CD14-positive monocyte (primary cell): Measurements from ENCODE around the gene TENT4A. TPM values are rescaled to one million over a fixed set of nuclear protein-coding genes. Genes with fewer than 3 reads are reported as not detected.
A peak's percentile ranks its signal among the peaks of the same experiment; 100 is the strongest.

Experiments
- DNase-seq, 3 donors: peaks; one replicate each; pipeline ENCODE4 v3.0.0-alpha.2; 2011 to 2022
- H2AFZ ChIP-seq: 2 replicates; pipeline ENCODE4 v1.6.0; 2012; ENCODE audit warnings: mild to moderate bottlenecking, low read depth, low read length, inconsistent platforms; ENCODE audit not compliant: insufficient read depth, poor library complexity, severe bottlenecking
- H3K27ac ChIP-seq, 2 donors: 1 replicate in 1 of 2; 2 replicates in 1 of 2; pipeline ENCODE4 v1.5.1; 2012 to 2013; ENCODE audit warnings: low read length in 2 of 2, control low read depth in 1 of 2, inconsistent platforms in 1 of 2, low read depth in 1 of 2, mild to moderate bottlenecking in 1 of 2
- H3K27me3 ChIP-seq, 2 donors: one replicate each; pipeline versions ENCODE4 v1.6.0 to v1.6.1; 2011 to 2013; ENCODE audit warnings: low read length in 2 of 2; ENCODE audit not compliant: control insufficient read depth in 2 of 2, insufficient read depth in 2 of 2
- H3K36me3 ChIP-seq, 2 donors: replicated peaks in 1 of 2; 1 replicate in 1 of 2; 2 replicates in 1 of 2; pipeline versions ENCODE4 v1.5.1 to v1.6.1; 2012 to 2013; ENCODE audit warnings: low read length in 2 of 2, control low read depth in 1 of 2, inconsistent platforms in 1 of 2, mild to moderate bottlenecking in 1 of 2; ENCODE audit not compliant: insufficient read depth in 2 of 2, control insufficient read depth in 1 of 2
- H3K4me1 ChIP-seq, 2 donors: 1 replicate in 1 of 2; 2 replicates in 1 of 2; pipeline versions ENCODE4 v1.5.1 to v1.6.1; 2012 to 2013; ENCODE audit warnings: low read length in 2 of 2, control low read depth in 1 of 2, inconsistent platforms in 1 of 2, mild to moderate bottlenecking in 1 of 2, moderate library complexity in 1 of 2; ENCODE audit not compliant: insufficient read depth in 2 of 2, control insufficient read depth in 1 of 2
- H3K4me2 ChIP-seq: replicated peaks from 2 replicates; pipeline ENCODE3; 2012; ENCODE audit warnings: low read length, moderate library complexity, mild to moderate bottlenecking; ENCODE audit not compliant: poor library complexity, severe bottlenecking; ENCODE audit errors: extremely low read depth
- H3K4me3 ChIP-seq, 3 experiments: fragments of 200-600 bp in 1 of 3; sonication (generic) in 1 of 3; replicated peaks in 1 of 3; 1 replicate in 2 of 3; 2 replicates in 1 of 3; pipeline ENCODE4 v1.5.1; 2011 to 2013; ENCODE audit warnings: low read length in 3 of 3, mild to moderate bottlenecking in 3 of 3, control low read depth in 2 of 3, low read depth in 2 of 3, inconsistent platforms in 1 of 3, moderate library complexity in 1 of 3
- H3K79me2 ChIP-seq: 2 replicates; pipeline ENCODE4 v1.6.0; 2012; ENCODE audit warnings: mild to moderate bottlenecking, control low read depth, inconsistent platforms, low read length, moderate library complexity; ENCODE audit not compliant: insufficient read depth
- H3K9ac ChIP-seq: 2 replicates; pipeline ENCODE4 v1.6.0; 2017; ENCODE audit warnings: low read length, mild to moderate bottlenecking; ENCODE audit not compliant: insufficient read depth, poor library complexity, severe bottlenecking
- H3K9me3 ChIP-seq, 2 donors: replicated peaks in 1 of 2; 1 replicate in 1 of 2; 2 replicates in 1 of 2; pipeline versions ENCODE4 v1.5.1 to v1.6.1; 2012 to 2013; ENCODE audit warnings: low read length in 2 of 2, control low read depth in 1 of 2; ENCODE audit not compliant: control insufficient read depth in 1 of 2, insufficient read depth in 1 of 2
- H4K20me1 ChIP-seq: 2 replicates; pipeline ENCODE4 v1.6.0; 2012; ENCODE audit warnings: mild to moderate bottlenecking, low read length, control low read depth, moderate library complexity; ENCODE audit not compliant: insufficient read depth
- H3K27ac Mint-ChIP-seq, 7 donors: one replicate each; pipeline ENCODE4 v1.8.0; 2020; ENCODE audit warnings: mild to moderate bottlenecking in 7 of 7, mixed read lengths in 7 of 7, moderate library complexity in 6 of 7, inconsistent platforms in 2 of 7
- H3K27me3 Mint-ChIP-seq, 3 donors: one replicate each; pipeline ENCODE4 v1.8.0; 2021 to 2022; ENCODE audit warnings: low read depth in 3 of 3, mild to moderate bottlenecking in 3 of 3, mixed read lengths in 3 of 3, moderate library complexity in 3 of 3, inconsistent platforms in 1 of 3
- H3K36me3 Mint-ChIP-seq, 2 donors: one replicate each; pipeline ENCODE4 v1.8.0; 2020; ENCODE audit warnings: mixed read lengths in 2 of 2, inconsistent platforms in 1 of 2, mild to moderate bottlenecking in 1 of 2
- H3K4me1 Mint-ChIP-seq: one replicate; pipeline ENCODE4 v1.8.0; 2020; ENCODE audit warnings: mild to moderate bottlenecking, mixed read lengths
- H3K4me3 Mint-ChIP-seq, 2 donors: one replicate each; pipeline ENCODE4 v1.8.0; 2020; ENCODE audit warnings: mild to moderate bottlenecking in 2 of 2, mixed read lengths in 2 of 2, moderate library complexity in 1 of 2
- H3K9me3 Mint-ChIP-seq, 7 donors: one replicate each; pipeline ENCODE4 v1.8.0; 2020 to 2022; ENCODE audit warnings: mixed read lengths in 7 of 7, mild to moderate bottlenecking in 6 of 7, moderate library complexity in 6 of 7, inconsistent platforms in 2 of 7
- CTCF ChIP-seq: fragments of 200-600 bp; IDR thresholded peaks from one replicate; pipeline ENCODE4 v1.8.0; 2022; ENCODE audit warnings: antibody characterized with exemption, mild to moderate bottlenecking
- WGBS: methylation state at CpG from one replicate; pipeline ENCODE4 v1.1.5; 2013; ENCODE audit warnings: missing lambda C conversion rate; ENCODE audit not compliant: insufficient coverage; 5-methylcytosine and 5-hydroxymethylcytosine counted together
- intact Hi-C, 2 donors: fragments of 100-400 bp; cut with micrococcal nuclease; formaldehyde crosslinking; loops; one replicate each; pipeline versions ENCODE4 v1.15.0 to v1.15.1; 2023
- polyA plus RNA-seq, 3 donors: library from polyadenylated mRNA; depleted of rRNA in 1 of 3; unstranded in 2 of 3; stranded (reverse) in 1 of 3; fragments of 300-500 nt in 2 of 3; fragments of >200 nt in 1 of 3; fragmentation: Illumina TruSeq in 2 of 3; gene quantifications; 1 replicate in 2 of 3; 2 replicates in 1 of 3; pipeline ENCODE4 v1.2.3, GENCODE V29; 2012 to 2021

TENT4A gene
- polyA plus RNA-seq, 3 donors = 0.17 to 15.6 (median 0.44) TPM

- Histone ChIP-seq H3K4me2 (no peak overlapping the region), H3K27me3 (no peaks in the 10 kb centered on the region), H3K36me3 (peaks cover 5 to 19% of the 10 kb centered on the region in 2 donors), H2AFZ (no peak overlapping the region), H3K9ac (no peak overlapping the region), H3K79me2 (no peaks in the 10 kb centered on the region), H3K4me1 (peaks cover 32 to 44% of the 10 kb centered on the region in 2 donors), H3K27ac (no peak overlapping the region), H3K9me3 (no peaks in the 10 kb centered on the region), H3K4me3 (no peak overlapping the region), H4K20me1 (no peaks in the 10 kb centered on the region)
- peak overlapping the region in 1 of 7 donors; percentile 28 for H3K27ac Mint-ChIP-seq
- DNase-seq = no peak
- peaks cover 0 to 2% (median 0%) of the 10 kb centered on the region in 3 donors for H3K27me3 Mint-ChIP-seq
- peaks cover 38% of the 10 kb centered on the region for H3K4me1 Mint-ChIP-seq
- peaks cover 0 to 3% (median 0%) of the 10 kb centered on the region in 7 donors for H3K9me3 Mint-ChIP-seq
- H3K4me3 Mint-ChIP-seq = no peak overlapping the region
- 93% methylated on average over 8 of the region's 8 CpGs for WGBS
- no peak for TF ChIP-seq CTCF
- H3K36me3 Mint-ChIP-seq = peaks cover 10 to 19% of the 10 kb centered on the region in 2 donors
- intact Hi-C loops = loop anchor here in 1 of 2 donors (10.0 kb wide), 2 partner anchors 983 to 1053 kb away; no protein-coding TSS in a partner anchor
Measured at GRCh38 chr5:6762116-6762515, 48.9 kb downstream of the TENT4A start.

- intact Hi-C loops = loop anchor here in 1 of 2 donors (10.0 kb wide), 2 partner anchors 982 to 1052 kb away; no protein-coding TSS in a partner anchor
- Mint-ChIP-seq H3K4me3 (no peak overlapping the region), H3K9me3 (peaks cover 0 to 3% (median 0%) of the 10 kb centered on the region in 7 donors), H3K4me1 (peaks cover 44% of the 10 kb centered on the region), H3K27me3 (peaks cover 0 to 4% (median 3%) of the 10 kb centered on the region in 3 donors), H3K27ac (peak overlapping the region in 1 of 7 donors; percentile 28), H3K36me3 (peaks cover 9 to 17% of the 10 kb centered on the region in 2 donors)
- Histone ChIP-seq H3K9me3 (no peaks in the 10 kb centered on the region), H3K27ac (no peak overlapping the region), H3K4me1 (peaks cover 36 to 50% of the 10 kb centered on the region in 2 donors), H4K20me1 (no peaks in the 10 kb centered on the region), H3K36me3 (peaks cover 5 to 14% of the 10 kb centered on the region in 2 donors), H3K79me2 (no peaks in the 10 kb centered on the region), H3K9ac (no peak overlapping the region), H3K4me2 (no peak overlapping the region), H3K4me3 (no peak overlapping the region), H3K27me3 (no peaks in the 10 kb centered on the region), H2AFZ (no peak overlapping the region)
- DNase-seq = no peak
- no peak for TF ChIP-seq CTCF
- 96% methylated on average over 8 of the region's 8 CpGs for WGBS
Measured at GRCh38 chr5:6762697-6763096, 49.5 kb downstream of the TENT4A start.
